Cardiac muscle cell (in vitro differentiated cells and primary cell): Measurements from ENCODE around the gene SRP14. TPM values are rescaled to one million over a fixed set of nuclear protein-coding genes. Genes with fewer than 3 reads are reported as not detected.

ENCODE experiments used
- DNase-seq, 2 donors: peaks; one replicate each; pipeline versions ENCODE4 v3.0.0 to v3.0.0-alpha.2; 2010 to 2017; ENCODE audit warnings: low read depth in 1 of 2, low spot score in 1 of 2
- H3K27ac ChIP-seq: fragments of 200-600 bp; sonication (generic); 2 replicates; pipeline ENCODE4 v1.5.1; 2016
- H3K27me3 ChIP-seq: fragments of 200-600 bp; sonication (generic); 2 replicates; pipeline ENCODE4 v1.6.0; 2016; ENCODE audit warnings: control low read depth
- H3K36me3 ChIP-seq: fragments of 200-600 bp; sonication (generic); 2 replicates; pipeline ENCODE4 v1.5.1; 2016; ENCODE audit warnings: control low read depth
- H3K4me1 ChIP-seq: fragments of 200-600 bp; sonication (generic); 2 replicates; pipeline ENCODE4 v1.8.1; 2017; ENCODE audit warnings: low read depth, mild to moderate bottlenecking, mixed run types
- H3K4me3 ChIP-seq: fragments of 200-600 bp; sonication (generic); 2 replicates; pipeline ENCODE4 v1.5.1; 2016; ENCODE audit warnings: mild to moderate bottlenecking
- H3K9me3 ChIP-seq: fragments of 200-600 bp; sonication (generic); 2 replicates; pipeline ENCODE4 v1.5.1; 2017; ENCODE audit warnings: low read depth, mild to moderate bottlenecking, control low read depth
- polyA plus RNA-seq: library from polyadenylated mRNA; unstranded; fragments of >200 nt; fragmentation: Nextera tagmentation; extraction: Ambion mirVana; gene quantifications from 2 replicates; pipeline ENCODE4 v1.2.1, GENCODE V29; 2016
- total RNA-seq: library from RNA; depleted of rRNA; stranded (reverse); fragments of >200 nt; gene quantifications from 2 replicates; pipeline ENCODE4 v1.2.3, GENCODE V29; 2016
- TF ChIP-seq, protein P1 (sequence below): IDR thresholded peaks from 2 replicates; pipeline ENCODE4 v1.5.1; 2012; ENCODE audit warnings: low read depth, mild to moderate bottlenecking, low read length

SRP14 gene
- total and polyA plus RNA-seq, 2 experiments from 2014 or later: 691 to 1,525 TPM

DNA sequence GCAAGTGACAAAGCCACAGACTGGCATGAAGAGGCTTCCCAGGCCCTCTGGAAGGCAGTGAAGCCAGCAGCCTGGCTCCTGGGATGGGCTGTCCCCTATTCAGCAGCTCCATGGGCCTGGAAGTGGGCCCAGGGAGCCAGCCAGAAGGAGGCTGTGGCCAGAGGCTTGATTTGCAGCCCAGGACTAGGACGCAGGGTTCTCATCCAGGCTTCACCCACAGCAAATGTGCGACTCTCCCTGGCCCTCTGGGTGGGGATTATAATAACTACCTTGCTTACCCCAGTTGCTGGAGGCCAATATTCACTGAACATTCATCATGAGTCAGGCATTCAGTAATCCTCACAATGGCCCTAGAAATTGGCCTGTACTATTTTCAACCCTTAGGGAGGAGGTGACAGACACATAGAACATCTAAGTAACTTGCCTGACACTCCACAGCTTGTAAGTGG lies 24.6 kb upstream of the SRP14 start:
- H3K9me3 ChIP-seq: no peaks in the 10 kb centered on the region
- no peaks in the 10 kb centered on the region for H3K36me3 ChIP-seq
- H3K4me3 ChIP-seq: no peak overlapping the region
- DNase-seq: no peak
- H3K4me1 ChIP-seq: peaks cover 3% of the 10 kb centered on the region
- TF ChIP-seq, protein P1, sequence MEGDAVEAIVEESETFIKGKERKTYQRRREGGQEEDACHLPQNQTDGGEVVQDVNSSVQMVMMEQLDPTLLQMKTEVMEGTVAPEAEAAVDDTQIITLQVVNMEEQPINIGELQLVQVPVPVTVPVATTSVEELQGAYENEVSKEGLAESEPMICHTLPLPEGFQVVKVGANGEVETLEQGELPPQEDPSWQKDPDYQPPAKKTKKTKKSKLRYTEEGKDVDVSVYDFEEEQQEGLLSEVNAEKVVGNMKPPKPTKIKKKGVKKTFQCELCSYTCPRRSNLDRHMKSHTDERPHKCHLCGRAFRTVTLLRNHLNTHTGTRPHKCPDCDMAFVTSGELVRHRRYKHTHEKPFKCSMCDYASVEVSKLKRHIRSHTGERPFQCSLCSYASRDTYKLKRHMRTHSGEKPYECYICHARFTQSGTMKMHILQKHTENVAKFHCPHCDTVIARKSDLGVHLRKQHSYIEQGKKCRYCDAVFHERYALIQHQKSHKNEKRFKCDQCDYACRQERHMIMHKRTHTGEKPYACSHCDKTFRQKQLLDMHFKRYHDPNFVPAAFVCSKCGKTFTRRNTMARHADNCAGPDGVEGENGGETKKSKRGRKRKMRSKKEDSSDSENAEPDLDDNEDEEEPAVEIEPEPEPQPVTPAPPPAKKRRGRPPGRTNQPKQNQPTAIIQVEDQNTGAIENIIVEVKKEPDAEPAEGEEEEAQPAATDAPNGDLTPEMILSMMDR: no peak
- no peaks in the 10 kb centered on the region for H3K27me3 ChIP-seq
- H3K27ac ChIP-seq: no peak overlapping the region

DNA sequence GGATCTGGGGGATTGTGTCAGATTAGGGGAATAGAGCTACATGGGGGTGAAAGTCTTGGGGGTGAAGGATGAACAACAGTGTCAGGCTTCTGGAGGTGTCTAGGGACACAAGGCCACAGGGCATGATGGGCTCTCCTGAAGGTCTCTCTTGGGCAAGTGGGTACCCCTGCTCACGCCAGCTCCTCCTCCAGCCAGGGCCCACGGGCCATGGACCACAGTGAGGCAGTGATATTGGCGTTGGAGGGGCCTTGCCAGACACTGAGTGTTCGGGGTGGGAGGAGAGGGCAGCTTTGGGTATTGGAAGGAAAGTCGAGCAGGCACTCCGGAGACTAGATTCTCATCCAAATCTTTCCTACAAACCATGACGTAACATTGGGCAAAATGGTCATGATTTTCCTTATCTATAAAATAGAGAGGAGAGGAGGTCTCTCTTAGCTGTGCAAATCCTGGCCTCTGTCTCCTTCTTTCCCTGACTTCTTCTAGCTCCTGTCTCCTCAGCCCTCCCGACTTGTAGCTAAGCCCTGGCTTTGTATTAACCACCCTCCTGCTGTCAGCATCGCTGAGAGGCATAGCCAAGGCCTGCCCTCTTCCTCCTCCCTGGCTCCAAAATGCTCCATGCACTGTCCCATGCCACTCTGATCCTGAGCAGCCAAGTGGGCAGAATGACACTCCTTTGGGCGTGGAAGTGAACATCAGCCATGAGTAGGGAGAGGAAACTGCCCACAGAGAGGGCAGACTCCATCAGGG lies 24.0 kb upstream of the SRP14 start:
- H3K27me3 ChIP-seq: no peaks in the 10 kb centered on the region
- H3K27ac ChIP-seq: no peak overlapping the region
- H3K36me3 ChIP-seq: no peaks in the 10 kb centered on the region
- TF ChIP-seq, protein P1: no peak
- H3K4me1 ChIP-seq: no peaks in the 10 kb centered on the region
- H3K9me3 ChIP-seq: no peaks in the 10 kb centered on the region
- H3K4me3 ChIP-seq: no peak overlapping the region
- DNase-seq: no peak

DNA sequence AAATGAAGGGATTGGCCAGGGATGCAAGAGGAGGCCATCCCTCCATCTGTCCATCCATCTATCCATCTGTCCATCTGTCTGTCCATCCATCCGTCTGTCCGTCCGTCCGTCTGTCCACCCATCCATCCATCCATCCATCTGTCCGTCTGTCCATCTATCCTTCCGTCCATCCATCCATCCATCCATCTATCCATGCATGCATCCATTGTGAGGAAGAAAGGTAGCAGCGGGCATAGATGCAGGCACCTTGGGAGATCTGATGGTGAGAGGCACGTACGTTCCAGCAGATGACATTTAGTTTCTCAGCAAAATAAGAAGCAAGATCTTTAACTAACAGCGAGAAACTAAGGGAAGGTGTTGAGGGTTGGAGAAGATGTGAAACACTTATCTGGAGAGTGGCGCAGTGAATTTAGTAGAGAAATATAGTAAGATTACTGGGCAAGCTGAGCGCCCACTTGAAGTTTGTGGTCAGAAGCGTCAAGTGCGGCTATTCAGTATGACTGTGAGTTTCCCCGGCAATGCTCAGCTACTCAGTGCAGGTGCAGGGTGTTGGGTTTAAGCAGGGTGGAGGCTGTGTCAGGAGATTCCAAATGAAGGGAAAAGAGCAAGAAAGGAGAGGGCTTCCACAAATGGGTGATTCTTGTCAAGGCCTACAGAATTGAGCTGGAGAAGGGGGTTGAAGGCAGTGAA lies 22.4 kb upstream of the SRP14 start:
- Histone ChIP-seq H3K27ac (no peak overlapping the region), H3K9me3 (no peaks in the 10 kb centered on the region), H3K36me3 (no peaks in the 10 kb centered on the region), H3K4me1 (no peaks in the 10 kb centered on the region), H3K27me3 (no peaks in the 10 kb centered on the region), H3K4me3 (no peak overlapping the region)
- DNase-seq: no peak
- TF ChIP-seq, protein P1: no peak

- Histone ChIP-seq H3K4me3 (no peak overlapping the region), H3K36me3 (no peaks in the 10 kb centered on the region), H3K4me1 (peaks cover 5% of the 10 kb centered on the region), H3K27ac (no peak overlapping the region), H3K9me3 (no peaks in the 10 kb centered on the region), H3K27me3 (no peaks in the 10 kb centered on the region)
- TF ChIP-seq, protein P1: no peak
- DNase-seq: no peak
These were observed 21.4 kb upstream of the SRP14 start for GRCh38 chr15:40060236-40060961.

DNA sequence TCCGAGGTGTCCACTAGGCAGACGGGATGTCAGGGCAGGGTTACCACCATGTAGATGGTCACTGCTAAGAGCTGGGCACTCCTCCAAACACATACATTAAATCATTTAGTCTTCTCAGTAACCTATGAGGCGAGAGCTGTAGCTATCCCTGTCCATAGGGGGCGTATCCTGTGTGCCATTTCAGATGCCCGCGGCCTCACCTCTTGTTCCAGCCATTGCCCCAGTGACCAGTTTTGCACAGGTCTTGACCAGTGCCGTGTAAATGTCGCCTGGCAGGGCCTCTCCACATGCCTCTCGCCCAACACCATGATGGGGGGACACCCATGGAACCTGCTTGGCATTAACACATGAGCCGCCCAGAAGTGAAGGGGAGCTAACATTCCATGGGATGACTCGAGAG lies 20.8 kb upstream of the SRP14 start:
- TF ChIP-seq, protein P1: no peak
- no peak for DNase-seq
- no peaks in the 10 kb centered on the region for H3K36me3 ChIP-seq

More for the DNA sequence above, 20.8 kb upstream of the SRP14 start:
- Histone ChIP-seq H3K27ac (no peak overlapping the region), H3K4me1 (peaks cover 9% of the 10 kb centered on the region), H3K27me3 (no peaks in the 10 kb centered on the region), H3K4me3 (no peak overlapping the region), H3K9me3 (no peaks in the 10 kb centered on the region)
